K562 (cell line): ENCODE data around the gene KRTAP9-2. TPM values are rescaled to one million over a fixed set of nuclear protein-coding genes. Genes with fewer than 3 reads are reported as not detected.

Experiments used
- ATAC-seq: fragments of 200-7000 bp; cut with Tn5 transposase; 3 replicates; pipeline ENCODE4 v1.9.1; 2020; ENCODE audit warnings: moderate library complexity
- BruUV-seq: library from RNA; stranded (reverse); fragments of 400-500 nt; replicated peaks from 2 replicates; lab custom pipeline; 2021; lab: Mats Ljungman, UMichigan
- CTCF ChIA-PET: fragments of 300-600 bp; formaldehyde crosslinking; extraction: SDS; loops from one replicate; lab custom pipeline; 2021; ENCODE audit warnings: low intra/inter-chr PET ratio; lab: Yijun Ruan, JAX
- POLR2A ChIA-PET: fragments of 300-600, 350-650 bp; sonication (Branson Sonifier 250); formaldehyde crosslinking; extraction: SDS; loops from one replicate; lab custom pipeline; 2021; ENCODE audit warnings: antibody characterized with exemption, inconsistent platforms; lab: Yijun Ruan, JAX
- DNase-seq, 4 experiments: peaks; one replicate each; pipeline versions ENCODE4 v3.0.0 to v3.0.0-alpha.2; 2011 to 2018; ENCODE audit warnings: low spot score in 3 of 4, mixed read lengths in 3 of 4; ENCODE audit errors: extremely low read depth in 1 of 4
- FAIRE-seq: peaks from 2 replicates; lab custom pipeline; 2011; peaks lifted over from hg19 to GRCh38; lab: Jason Lieb, UNC
- H2AFZ ChIP-seq: 2 replicates; pipeline ENCODE4 v1.6.0; 2011; ENCODE audit warnings: low read depth, low read length, control low read depth, inconsistent platforms
- H3K27ac ChIP-seq: fragments of 200-600 bp; 3 replicates; pipeline ENCODE4 v1.8.0; 2011; ENCODE audit warnings: low read depth, mild to moderate bottlenecking, control low read depth, inconsistent platforms, low read length, moderate library complexity, mixed read lengths; ENCODE audit errors: extremely low read depth
- H3K27me3 ChIP-seq, 2 experiments: fragments of 300-600 bp in 1 of 2; 2 replicates in 1 of 2; 3 replicates in 1 of 2; pipeline versions ENCODE4 v1.6.0 to v1.8.0; 2011; ENCODE audit warnings: inconsistent platforms in 2 of 2, low read length in 2 of 2, mild to moderate bottlenecking in 1 of 2, mixed read lengths in 1 of 2, moderate library complexity in 1 of 2; ENCODE audit not compliant: control insufficient read depth in 2 of 2, insufficient read depth in 2 of 2
- H3K36me3 ChIP-seq: fragments of 300-600 bp; 3 replicates; pipeline ENCODE4 v1.8.0; 2011; ENCODE audit warnings: mild to moderate bottlenecking, low read length, inconsistent platforms; ENCODE audit not compliant: control insufficient read depth, insufficient read depth
- H3K4me1 ChIP-seq, 2 experiments: fragments of 200-600 bp in 1 of 2; replicated peaks in 1 of 2; 2 replicates in 1 of 2; 3 replicates in 1 of 2; pipeline versions ENCODE4 v1.5.1 to v1.8.0; 2011; ENCODE audit warnings: inconsistent platforms in 2 of 2, low read length in 2 of 2, mild to moderate bottlenecking in 1 of 2, mixed read lengths in 1 of 2, moderate library complexity in 1 of 2; ENCODE audit not compliant: control insufficient read depth in 2 of 2, insufficient read depth in 2 of 2
- H3K4me2 ChIP-seq: 2 replicates; pipeline ENCODE4 v1.6.1; 2011; ENCODE audit warnings: low read length, control low read depth, inconsistent platforms, mixed read lengths; ENCODE audit not compliant: insufficient read depth
- H3K4me3 ChIP-seq: fragments of 200-600 bp; sonication (generic), shearing (Covaris generic); 2 replicates; pipeline ENCODE4 v1.5.1; 2016; ENCODE audit warnings: control low read depth, inconsistent platforms
- H3K79me2 ChIP-seq: fragments of 200-600 bp; 3 replicates; pipeline ENCODE4 v1.8.0; 2011; ENCODE audit warnings: low read length, inconsistent platforms; ENCODE audit not compliant: control insufficient read depth, insufficient read depth
- H3K9ac ChIP-seq, 2 experiments: 2 replicates each; pipeline versions ENCODE4 v1.6.0 to v1.6.1; 2011; ENCODE audit warnings: low read depth in 2 of 2, low read length in 2 of 2, control low read depth in 1 of 2, inconsistent platforms in 1 of 2, mild to moderate bottlenecking in 1 of 2, mixed read lengths in 1 of 2; ENCODE audit not compliant: insufficient read depth in 1 of 2
- H3K9me1 ChIP-seq: one replicate; pipeline ENCODE4 v1.6.0; 2011; ENCODE audit warnings: inconsistent platforms, mild to moderate bottlenecking, low read length, moderate library complexity; ENCODE audit not compliant: control insufficient read depth, insufficient read depth
- H3K9me3 ChIP-seq: replicated peaks from 2 replicates; pipeline ENCODE4 v1.5.1; 2011; ENCODE audit warnings: low read depth, low read length, inconsistent platforms; ENCODE audit not compliant: control insufficient read depth, insufficient read depth
- H4K20me1 ChIP-seq: replicated peaks from 2 replicates; pipeline ENCODE4 v1.6.1; 2011; ENCODE audit warnings: low read length, inconsistent platforms, mixed read lengths; ENCODE audit not compliant: control insufficient read depth, insufficient read depth
- ARID1B ChIP-seq: fragments of 450-650 bp; IDR thresholded peaks from 2 replicates; pipeline ENCODE4 v1.6.1; 2016; ENCODE audit warnings: antibody characterized with exemption, mild to moderate bottlenecking, inconsistent platforms
- HMG20A ChIP-seq: fragments of 450-650 bp; formaldehyde crosslinking; conservative IDR thresholded peaks from 2 replicates; pipeline ENCODE4 v1.4.0; 2020; ENCODE audit warnings: mild to moderate bottlenecking, mixed read lengths
- L3MBTL2 ChIP-seq: fragments of 450-650 bp; IDR thresholded peaks from 2 replicates; pipeline ENCODE4 v1.6.1; 2016; ENCODE audit warnings: mild to moderate bottlenecking, moderate library complexity
- MCM2 ChIP-seq: fragments of 450-650 bp; IDR thresholded peaks from 2 replicates; pipeline ENCODE4 v1.6.1; 2017; ENCODE audit warnings: low read depth, mild to moderate bottlenecking
- PHF8 ChIP-seq: fragments of 200-600 bp; sonication (generic); IDR thresholded peaks from 2 replicates; pipeline ENCODE4 v1.6.1; 2012; ENCODE audit warnings: mixed run types, mild to moderate bottlenecking, inconsistent platforms, low read length, moderate library complexity, borderline replicate concordance
- POLR2A ChIP-seq: fragments of 450-650 bp; conservative IDR thresholded peaks from 2 replicates; pipeline ENCODE4 v1.6.1; 2016
- POLR2AphosphoS2 ChIP-seq: IDR thresholded peaks from 2 replicates; pipeline ENCODE4 v1.6.1; 2012; ENCODE audit warnings: low read length, improper control_type of control experiment
- REST ChIP-seq, 2 experiments: fragments of 450-650 bp; formaldehyde crosslinking in 1 of 2; IDR thresholded peaks; 2 replicates each; pipeline versions ENCODE4 v1.4.0 to v1.6.1; 2014 to 2020; ENCODE audit warnings: mild to moderate bottlenecking in 2 of 2, borderline replicate concordance in 1 of 2, low read depth in 1 of 2
- SNRNP70 ChIP-seq: fragments of 200-400 bp; formaldehyde crosslinking; optimal IDR thresholded peaks from 2 replicates; pipeline ENCODE3; 2017; ENCODE audit warnings: low read depth, low read length
- WGBS: fragments of 100-300 bp; shearing (Covaris generic); methylation state at CpG from one replicate; pipeline ENCODE4 v1.1.6; 2016; ENCODE audit warnings: low coverage, mixed read lengths; ENCODE audit not compliant: insufficient coverage; ENCODE audit errors: missing lambda C conversion rate; 5-methylcytosine and 5-hydroxymethylcytosine counted together
- in situ Hi-C: fragments of 300-500 bp; cut with MboI; formaldehyde crosslinking; loops from 4 replicates; pipeline ENCODE4 v1.15.0; 2018; ENCODE audit warnings: inconsistent platforms, mixed read lengths
- intact Hi-C: fragments of 100-400 bp; cut with micrococcal nuclease; formaldehyde crosslinking; loops from 2 replicates; pipeline ENCODE4 v1.14.2; 2022
- polyA plus RNA-seq, 8 experiments: library from polyadenylated mRNA; depleted of rRNA in 4 of 8; stranded (reverse) in 5 of 8; unstranded in 3 of 8; fragments of >200 nt; fragmentation: Nextera tagmentation in 2 of 8; fragmentation: Illumina TruSeq in 1 of 8; extraction: Ambion mirVana in 2 of 8; extraction: Trizol in 1 of 8; gene quantifications; 2 replicates each; pipeline versions ENCODE4 v1.2.1 to v1.2.3, GENCODE V29; 2011 to 2014; ENCODE audit warnings: inconsistent platforms in 1 of 8, missing spikeins in 1 of 8
- total RNA-seq, 7 experiments: library from RNA; depleted of rRNA in 6 of 7; stranded (reverse); fragments of >200 nt in 6 of 7; fragmentation: Illumina TruSeq in 2 of 7; extraction: Trizol in 2 of 7; gene quantifications; 2 replicates each; pipeline versions ENCODE4 v1.2.1 to v1.2.3, GENCODE V29; 2011 to 2021; ENCODE audit warnings: low replicate concordance in 1 of 7
- TF ChIP-seq, protein P1 (sequence below): sonication (generic); formaldehyde crosslinking; IDR thresholded peaks from 2 replicates; pipeline ENCODE4 v1.8.0; 2022; ENCODE audit warnings: missing genetic modification reagents, mild to moderate bottlenecking, borderline replicate concordance
- TF ChIP-seq, protein P2 (sequence below): fragments of 250-450 bp; sonication (Bioruptor Pico); IDR thresholded peaks from 2 replicates; pipeline ENCODE4 v1.5.0; 2021

KRTAP9-2 gene
- total and polyA plus RNA-seq, 9 of the 15 experiments (the other 6 are each of a cell fraction or from before 2014, with no cell fraction given), result not detected

DNA sequence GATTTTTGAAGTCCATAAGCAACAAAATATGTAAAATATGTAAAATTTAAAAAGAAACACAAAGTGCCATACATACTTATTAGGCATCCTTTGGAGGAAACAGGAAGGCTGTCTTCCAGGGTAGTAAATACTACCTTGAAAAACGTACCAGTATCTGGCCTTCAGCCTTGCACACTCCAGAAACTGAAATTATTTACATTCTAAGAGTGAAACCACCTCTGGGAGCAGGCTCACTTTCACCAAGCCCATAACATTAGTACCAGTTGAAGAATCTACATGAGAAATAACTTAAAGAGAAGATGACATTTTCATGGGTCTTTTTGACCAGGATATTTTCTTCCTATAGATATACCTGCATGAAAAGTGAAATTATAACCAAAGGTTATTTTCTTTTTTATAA lies 30.4 kb upstream of the KRTAP9-2 start:
- in situ Hi-C loops, result no loop called here
- CTCF ChIA-PET, result no interaction called here
- Histone ChIP-seq H3K27ac (no peak overlapping the region), H3K9me1 (no peaks in the 10 kb centered on the region), H4K20me1 (no peaks in the 10 kb centered on the region), H3K4me3 (no peak overlapping the region), H3K79me2 (no peaks in the 10 kb centered on the region), H3K4me2 (no peak overlapping the region), H3K9ac (no peak overlapping the region), H3K4me1 (no peaks in the 10 kb centered on the region), H2AFZ (no peak overlapping the region), H3K27me3 (no peaks in the 10 kb centered on the region), H3K36me3 (no peaks in the 10 kb centered on the region), H3K9me3 (no peaks in the 10 kb centered on the region)
- no peak for DNase-seq
- intact Hi-C loops, result no loop called here
- POLR2A ChIA-PET, result no interaction called here
- FAIRE-seq, result no peak
- WGBS, result 0% methylated on average over 1 of the region's 1 CpG
- ATAC-seq, result no peak
- BruUV-seq, result no TSS peak
- TF ChIP-seq L3MBTL2 (no peak), POLR2AphosphoS2 (no peak), SNRNP70 (no peak), MCM2 (no peak), HMG20A (no peak), REST (IDR thresholded peaks at IDR 0.05; ENCODE audit: borderline replicate concordance) (no peak), REST (CRISPR knock-in tag; IDR thresholded peaks at IDR 0.05; ENCODE audit: low read depth) (no peak), PHF8 (no peak), ARID1B (no peak), POLR2A (no peak)
- TF ChIP-seq, protein P1, sequence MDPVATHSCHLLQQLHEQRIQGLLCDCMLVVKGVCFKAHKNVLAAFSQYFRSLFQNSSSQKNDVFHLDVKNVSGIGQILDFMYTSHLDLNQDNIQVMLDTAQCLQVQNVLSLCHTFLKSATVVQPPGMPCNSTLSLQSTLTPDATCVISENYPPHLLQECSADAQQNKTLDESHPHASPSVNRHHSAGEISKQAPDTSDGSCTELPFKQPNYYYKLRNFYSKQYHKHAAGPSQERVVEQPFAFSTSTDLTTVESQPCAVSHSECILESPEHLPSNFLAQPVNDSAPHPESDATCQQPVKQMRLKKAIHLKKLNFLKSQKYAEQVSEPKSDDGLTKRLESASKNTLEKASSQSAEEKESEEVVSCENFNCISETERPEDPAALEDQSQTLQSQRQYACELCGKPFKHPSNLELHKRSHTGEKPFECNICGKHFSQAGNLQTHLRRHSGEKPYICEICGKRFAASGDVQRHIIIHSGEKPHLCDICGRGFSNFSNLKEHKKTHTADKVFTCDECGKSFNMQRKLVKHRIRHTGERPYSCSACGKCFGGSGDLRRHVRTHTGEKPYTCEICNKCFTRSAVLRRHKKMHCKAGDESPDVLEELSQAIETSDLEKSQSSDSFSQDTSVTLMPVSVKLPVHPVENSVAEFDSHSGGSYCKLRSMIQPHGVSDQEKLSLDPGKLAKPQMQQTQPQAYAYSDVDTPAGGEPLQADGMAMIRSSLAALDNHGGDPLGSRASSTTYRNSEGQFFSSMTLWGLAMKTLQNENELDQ, result no peak
- TF ChIP-seq, protein P2, sequence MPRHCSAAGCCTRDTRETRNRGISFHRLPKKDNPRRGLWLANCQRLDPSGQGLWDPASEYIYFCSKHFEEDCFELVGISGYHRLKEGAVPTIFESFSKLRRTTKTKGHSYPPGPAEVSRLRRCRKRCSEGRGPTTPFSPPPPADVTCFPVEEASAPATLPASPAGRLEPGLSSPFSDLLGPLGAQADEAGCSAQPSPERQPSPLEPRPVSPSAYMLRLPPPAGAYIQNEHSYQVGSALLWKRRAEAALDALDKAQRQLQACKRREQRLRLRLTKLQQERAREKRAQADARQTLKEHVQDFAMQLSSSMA, result no peak
